Ovary (tissue), 9 donors: ENCODE measurements around the gene BBS12. TPM values are rescaled to one million over a fixed set of nuclear protein-coding genes. Genes with fewer than 3 reads are reported as not detected.

Experiments
- DNase-seq, 5 donors: peaks; one replicate each; pipeline ENCODE4 v3.0.0-alpha.2; 2019 to 2020
- H3K27ac ChIP-seq, 2 donors: fragments of 200-600 bp; one replicate each; pipeline versions ENCODE4 v1.5.1 to v1.8.0; 2019 to 2022
- H3K27me3 ChIP-seq: fragments of 200-600 bp; one replicate; pipeline ENCODE4 v1.8.0; 2022
- H3K36me3 ChIP-seq: fragments of 200-600 bp; sonication (generic); one replicate; pipeline ENCODE4 v1.5.1; 2019
- H3K4me1 ChIP-seq: one replicate; pipeline ENCODE4 v1.8.1; 2013; ENCODE audit warnings: mild to moderate bottlenecking, moderate library complexity; ENCODE audit not compliant: insufficient read depth
- H3K4me3 ChIP-seq: fragments of 200-600 bp; sonication (generic); one replicate; pipeline ENCODE4 v1.5.1; 2017
- H3K9me3 ChIP-seq, 2 donors: fragments of 200-600 bp in 1 of 2; sonication (generic) in 1 of 2; one replicate each; pipeline versions ENCODE4 v1.5.1 to v1.8.1; 2013 to 2019; ENCODE audit warnings: mild to moderate bottlenecking in 1 of 2, moderate library complexity in 1 of 2
- EP300 ChIP-seq: sonication (generic); formaldehyde crosslinking; IDR thresholded peaks from one replicate; pipeline ENCODE4 v1.6.1; 2017; ENCODE audit warnings: antibody characterized with exemption
- POLR2A ChIP-seq: fragments of 450-650 bp; IDR thresholded peaks from one replicate; pipeline ENCODE4 v1.6.1; 2017; ENCODE audit warnings: antibody characterized with exemption, mild to moderate bottlenecking, moderate library complexity
- WGBS, 3 donors: extraction: QIAGEN DNeasy Blood & Tissue Kit in 1 of 3; methylation state at CpG; one replicate each; pipeline versions ENCODE4 v1.1.5 to v1.1.7; 2013 to 2017; 5-methylcytosine and 5-hydroxymethylcytosine counted together
- intact Hi-C, 4 donors: fragments of 100-400 bp; cut with DNase I; formaldehyde crosslinking; loops; one replicate each; pipeline versions ENCODE4 v1.11.0 to v1.15.1; 2022 to 2023
- polyA plus RNA-seq, 2 donors: library from polyadenylated mRNA; stranded (reverse); fragments of 200-250 nt in 1 of 2; fragments of 350-450 nt in 1 of 2; fragmentation: Illumina TruSeq in 1 of 2; extraction: RNeasy Lipid Tissue Mini Kit (QIAGEN cat#74804) in 1 of 2; gene quantifications; one replicate each; pipeline ENCODE4 v1.2.3, GENCODE V29; 2013 to 2014
- total RNA-seq, 7 donors: library from RNA; depleted of rRNA in 2 of 7; stranded (reverse); fragments of >200 nt in 2 of 7; fragmentation: NEBNext Ultra II Directional in 3 of 7; extraction: Animal tissue kit (Norgen Biotek cat#: 25700) in 3 of 7; gene quantifications; one replicate each; pipeline versions ENCODE4 v1.1.0 to v1.2.4, GENCODE V29; 2016 to 2023
- TF ChIP-seq, protein P1 (sequence below), 3 donors: fragments of 450-650 bp in 2 of 3; fragments of 200-600 bp in 1 of 3; IDR thresholded peaks; one replicate each; pipeline versions ENCODE4 v1.5.1 to v1.8.0; 2016 to 2022; ENCODE audit warnings: antibody characterized with exemption in 3 of 3, mild to moderate bottlenecking in 1 of 3
- donor health status: DM: no; HTN: no; CAD: no; lungs with moderate emphysema.
- donor health status: DM: no; HTN: no; CAD: no.
- donor health status: Bipolar disorder and iron deficiency.
- donor health status: DM: yes; HTN: yes; CAD: no.
- donor health status: DM: no; HTN: no; CAD: no.
- donor health status: DM: yes; HTN: yes; CAD: no.

Gene BBS12
- total and polyA plus RNA-seq, 9 donors, result 2.6 to 6.8 (median 3.8) TPM

DNA sequence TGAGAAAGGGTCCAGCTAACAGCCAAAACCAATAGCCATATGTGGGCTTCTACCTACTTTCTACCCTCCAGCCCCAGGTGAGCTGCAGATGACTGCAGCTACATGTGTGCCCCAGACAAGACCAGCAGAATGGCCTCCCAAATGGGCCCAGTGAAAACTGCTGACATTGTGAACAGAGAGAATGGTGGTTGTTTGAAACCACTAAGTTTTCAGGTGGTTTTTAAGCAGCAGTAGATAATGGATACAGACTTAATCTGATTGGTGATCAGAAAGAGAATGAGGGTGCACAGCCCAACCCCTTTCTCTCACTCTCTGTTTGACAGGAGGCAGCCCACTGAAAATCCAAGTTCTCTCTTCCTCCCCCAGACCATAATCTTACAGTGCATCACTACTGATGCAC lies 42.5 kb upstream of the BBS12 start:
- intact Hi-C loops, result no loop called here
- Histone ChIP-seq H3K4me3 (no peak overlapping the region), H3K36me3 (no peaks in the 10 kb centered on the region), H3K27ac (no peak overlapping the region), H3K4me1 (peaks cover 1% of the 10 kb centered on the region), H3K9me3 (no peaks in the 10 kb centered on the region), H3K27me3 (no peaks in the 10 kb centered on the region)
- TF ChIP-seq, protein P1, sequence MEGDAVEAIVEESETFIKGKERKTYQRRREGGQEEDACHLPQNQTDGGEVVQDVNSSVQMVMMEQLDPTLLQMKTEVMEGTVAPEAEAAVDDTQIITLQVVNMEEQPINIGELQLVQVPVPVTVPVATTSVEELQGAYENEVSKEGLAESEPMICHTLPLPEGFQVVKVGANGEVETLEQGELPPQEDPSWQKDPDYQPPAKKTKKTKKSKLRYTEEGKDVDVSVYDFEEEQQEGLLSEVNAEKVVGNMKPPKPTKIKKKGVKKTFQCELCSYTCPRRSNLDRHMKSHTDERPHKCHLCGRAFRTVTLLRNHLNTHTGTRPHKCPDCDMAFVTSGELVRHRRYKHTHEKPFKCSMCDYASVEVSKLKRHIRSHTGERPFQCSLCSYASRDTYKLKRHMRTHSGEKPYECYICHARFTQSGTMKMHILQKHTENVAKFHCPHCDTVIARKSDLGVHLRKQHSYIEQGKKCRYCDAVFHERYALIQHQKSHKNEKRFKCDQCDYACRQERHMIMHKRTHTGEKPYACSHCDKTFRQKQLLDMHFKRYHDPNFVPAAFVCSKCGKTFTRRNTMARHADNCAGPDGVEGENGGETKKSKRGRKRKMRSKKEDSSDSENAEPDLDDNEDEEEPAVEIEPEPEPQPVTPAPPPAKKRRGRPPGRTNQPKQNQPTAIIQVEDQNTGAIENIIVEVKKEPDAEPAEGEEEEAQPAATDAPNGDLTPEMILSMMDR (IDR thresholded peaks at IDR 0.05), result no peak
- TF ChIP-seq POLR2A, result no peak
- TF ChIP-seq EP300, result no peak
- no peak for DNase-seq

DNA sequence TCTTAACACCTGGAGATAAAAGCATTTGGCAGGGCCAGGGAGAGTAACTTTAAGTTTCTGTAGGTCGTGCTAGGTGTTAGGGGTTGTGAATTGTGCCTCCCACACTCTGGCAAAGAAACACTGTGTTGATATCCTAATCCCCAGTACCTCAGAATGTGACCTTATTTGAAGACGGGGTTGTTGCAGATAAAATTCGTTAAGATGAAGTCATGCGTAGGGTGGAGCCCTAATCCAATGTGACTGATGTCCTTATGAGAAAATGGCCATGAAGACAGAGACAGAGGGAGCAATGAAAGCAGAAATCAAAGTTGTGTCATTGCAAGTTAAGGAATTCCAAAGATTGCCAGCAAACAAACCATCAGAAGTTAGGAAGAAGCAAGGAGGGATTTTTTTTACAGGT lies 40.5 kb upstream of the BBS12 start:
- H3K27me3 ChIP-seq, result no peaks in the 10 kb centered on the region
- WGBS, 3 donors, result 57 to 58% (median 57%) methylated on average over 4 of the region's 4 CpGs
- TF ChIP-seq EP300, result no peak
- no peak for TF ChIP-seq POLR2A
- TF ChIP-seq, protein P1 (IDR thresholded peaks at IDR 0.05), result no peak
- H3K27ac ChIP-seq, result no peak overlapping the region
- H3K9me3 ChIP-seq, result no peaks in the 10 kb centered on the region
- DNase-seq, result no peak
- no peaks in the 10 kb centered on the region for H3K36me3 ChIP-seq
- no peak overlapping the region for H3K4me3 ChIP-seq
- intact Hi-C loops, result no loop called here
- peaks cover 1% of the 10 kb centered on the region for H3K4me1 ChIP-seq

DNA sequence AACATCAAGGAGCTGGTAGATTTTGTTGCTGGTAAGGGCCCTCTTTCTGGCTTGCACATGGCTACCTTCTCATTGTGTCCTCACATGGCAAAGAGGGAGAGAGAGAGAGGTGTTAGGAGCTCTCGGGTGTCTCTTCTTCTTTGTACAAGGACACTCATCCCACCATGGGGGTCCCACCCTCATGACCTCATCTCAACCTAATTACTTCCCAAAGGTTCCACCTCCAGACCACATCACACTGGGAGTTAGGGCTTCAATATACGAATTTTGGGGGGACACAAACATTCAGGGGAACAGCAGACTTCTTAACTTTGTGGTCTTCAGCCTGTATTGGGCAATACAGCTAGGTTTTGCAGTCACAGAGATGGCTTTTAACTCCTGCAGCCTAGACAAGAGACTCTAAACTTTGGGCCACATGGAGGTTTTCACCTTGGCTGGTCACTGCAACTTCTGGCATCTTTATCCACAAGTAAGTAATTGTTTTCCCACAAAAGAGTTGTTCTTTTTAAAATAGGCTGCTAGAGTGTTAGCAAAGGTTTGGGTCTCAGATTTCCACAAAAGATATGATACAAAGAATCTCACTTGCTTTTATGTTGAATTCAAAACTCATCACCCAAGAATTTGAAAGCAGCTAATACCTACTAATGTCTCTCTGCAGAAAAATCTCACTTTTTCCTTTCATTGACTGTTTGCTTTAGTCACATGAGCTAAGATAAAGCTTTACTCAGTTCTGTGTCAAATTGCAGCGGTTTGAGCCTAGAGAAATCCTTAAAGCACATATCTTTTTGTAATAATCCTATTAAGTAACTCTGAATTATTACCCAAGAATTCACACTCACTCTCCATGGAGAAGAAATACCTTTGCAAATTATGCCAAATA lies 39.6 kb upstream of the BBS12 start:
- no peak for TF ChIP-seq EP300
- TF ChIP-seq, protein P1 (IDR thresholded peaks at IDR 0.05), result no peak
- H3K4me1 ChIP-seq, result peaks cover under 1% of the 10 kb centered on the region
- 48 to 53% (median 49%) methylated on average over 3 of the region's 3 CpGs for WGBS, 3 donors
- no peak overlapping the region for H3K4me3 ChIP-seq
- DNase-seq, result no peak
- H3K36me3 ChIP-seq, result no peaks in the 10 kb centered on the region
- H3K9me3 ChIP-seq, result no peaks in the 10 kb centered on the region
- H3K27me3 ChIP-seq, result no peaks in the 10 kb centered on the region
- no peak overlapping the region for H3K27ac ChIP-seq
- intact Hi-C loops, result no loop called here

DNA sequence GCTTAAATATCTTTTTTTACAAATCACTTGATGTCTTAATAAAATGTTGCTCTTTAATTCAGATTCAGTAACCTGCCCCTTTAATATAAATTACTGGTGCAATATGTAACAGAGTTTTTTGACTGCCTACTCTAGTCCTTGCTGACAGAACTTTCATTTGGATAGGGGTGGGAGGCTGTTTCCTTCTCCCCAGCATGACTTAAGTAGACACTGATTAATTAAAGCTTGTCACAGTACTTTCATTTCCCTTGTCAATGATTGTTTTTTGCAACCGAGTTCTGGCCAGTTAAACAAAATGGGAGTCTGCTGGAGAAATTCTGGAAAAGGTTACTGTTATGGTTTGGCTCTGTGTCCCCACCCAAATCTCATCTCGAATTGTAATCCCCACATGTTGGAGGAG lies 37.3 kb upstream of the BBS12 start:
- intact Hi-C loops, result no loop called here
- H3K4me1 ChIP-seq, result peaks cover 1% of the 10 kb centered on the region
- no peak overlapping the region for H3K4me3 ChIP-seq
- no peak overlapping the region for H3K27ac ChIP-seq
- DNase-seq, result no peak
- no peaks in the 10 kb centered on the region for H3K36me3 ChIP-seq
- TF ChIP-seq EP300, result no peak
- no peak for TF ChIP-seq POLR2A
- TF ChIP-seq, protein P1 (IDR thresholded peaks at IDR 0.05), result no peak
- WGBS, 3 donors, result 59 to 67% (median 62%) methylated on average over 2 of the region's 2 CpGs
- no peaks in the 10 kb centered on the region for H3K27me3 ChIP-seq
- H3K9me3 ChIP-seq, result no peaks in the 10 kb centered on the region
